Mesodermal cell (in vitro differentiated cells): ENCODE data around the gene JADE2.
"Not testable (repeated sequence)": the region's sequence is repeated elsewhere in the genome, so short reads cannot be mapped to it uniquely, and the experiment has no call there.

Experiments used
- H3K27ac ChIP-seq: 2 replicates; pipeline ENCODE4 v1.7.0; 2013; ENCODE audit warnings: mild to moderate bottlenecking, low read depth, low read length, moderate library complexity; ENCODE audit not compliant: severe bottlenecking
- H3K36me3 ChIP-seq: 2 replicates; pipeline ENCODE4 v1.7.1; 2013; ENCODE audit warnings: mild to moderate bottlenecking, low read length, moderate library complexity; ENCODE audit not compliant: control insufficient read depth, insufficient read depth
- H3K4me1 ChIP-seq: one replicate; pipeline ENCODE4 v1.7.1; 2013; ENCODE audit warnings: mild to moderate bottlenecking, low read length; ENCODE audit not compliant: insufficient read depth, control insufficient read depth, poor library complexity, severe bottlenecking
- H3K4me3 ChIP-seq: 2 replicates; pipeline ENCODE4 v1.7.0; 2013; ENCODE audit warnings: low read length, control low read depth, mild to moderate bottlenecking; ENCODE audit not compliant: insufficient read depth, poor library complexity, severe bottlenecking; ENCODE audit errors: extremely low read depth
- H3K9me3 ChIP-seq: 2 replicates; pipeline ENCODE4 v1.7.1; 2013; ENCODE audit warnings: mild to moderate bottlenecking, low read length, moderate library complexity; ENCODE audit not compliant: control insufficient read depth
- WGBS, 2 experiments: methylation state at CpG; one replicate each; pipeline ENCODE4 v1.1.5; 2013; ENCODE audit warnings: missing lambda C conversion rate in 2 of 2; ENCODE audit not compliant: insufficient coverage in 2 of 2; 5-methylcytosine and 5-hydroxymethylcytosine counted together

The JADE2 gene

DNA sequence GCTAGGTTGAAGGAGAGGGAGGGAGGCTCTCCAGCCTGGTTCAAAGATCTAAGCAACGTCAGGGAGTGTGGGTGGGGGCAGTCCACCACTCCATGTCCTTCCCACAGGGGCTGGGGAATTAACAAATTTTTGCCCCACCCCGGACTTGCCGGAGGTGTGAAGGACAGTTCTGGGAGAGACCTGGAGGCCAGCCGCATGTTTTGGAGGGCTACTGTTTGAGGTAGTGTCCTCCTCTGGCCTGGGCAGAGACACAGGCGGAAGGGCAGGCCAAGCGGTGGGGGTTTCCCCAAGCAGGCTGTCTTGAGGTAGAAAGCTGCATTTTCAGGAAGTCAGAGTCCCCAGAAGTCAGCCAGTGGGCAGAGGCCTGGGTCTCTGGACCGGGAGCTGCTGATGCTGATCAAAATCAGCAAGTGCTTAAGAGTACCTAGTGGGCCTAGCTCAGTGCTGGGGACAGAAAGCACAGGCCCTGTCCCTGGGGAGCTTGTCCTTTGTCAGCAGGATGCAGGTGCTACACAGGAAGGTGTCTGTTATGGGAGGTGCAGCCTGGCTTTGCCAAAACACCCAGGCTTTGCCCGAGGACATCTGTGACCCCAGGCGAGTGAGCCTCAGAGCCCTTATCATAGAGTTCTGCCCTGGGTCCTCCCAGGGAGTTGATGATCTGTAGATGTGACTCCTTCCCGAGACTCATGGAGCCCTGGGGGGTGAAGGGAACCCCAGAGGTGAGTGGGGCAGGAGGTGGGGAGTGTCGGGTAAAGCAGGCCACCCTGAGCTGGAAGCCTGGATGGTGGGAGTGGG is 18.5 kb downstream of the JADE2 start:
- Histone ChIP-seq H3K4me1 (peaks cover 4% of the 10 kb centered on the region), H3K9me3 (no peaks in the 10 kb centered on the region), H3K36me3 (peaks cover 3% of the 10 kb centered on the region), H3K4me3 (no peak overlapping the region), H3K27ac (no peak overlapping the region)
- 86 to 89% methylated on average over 8 to 10 of the region's 11 CpGs for WGBS, 2 experiments

DNA sequence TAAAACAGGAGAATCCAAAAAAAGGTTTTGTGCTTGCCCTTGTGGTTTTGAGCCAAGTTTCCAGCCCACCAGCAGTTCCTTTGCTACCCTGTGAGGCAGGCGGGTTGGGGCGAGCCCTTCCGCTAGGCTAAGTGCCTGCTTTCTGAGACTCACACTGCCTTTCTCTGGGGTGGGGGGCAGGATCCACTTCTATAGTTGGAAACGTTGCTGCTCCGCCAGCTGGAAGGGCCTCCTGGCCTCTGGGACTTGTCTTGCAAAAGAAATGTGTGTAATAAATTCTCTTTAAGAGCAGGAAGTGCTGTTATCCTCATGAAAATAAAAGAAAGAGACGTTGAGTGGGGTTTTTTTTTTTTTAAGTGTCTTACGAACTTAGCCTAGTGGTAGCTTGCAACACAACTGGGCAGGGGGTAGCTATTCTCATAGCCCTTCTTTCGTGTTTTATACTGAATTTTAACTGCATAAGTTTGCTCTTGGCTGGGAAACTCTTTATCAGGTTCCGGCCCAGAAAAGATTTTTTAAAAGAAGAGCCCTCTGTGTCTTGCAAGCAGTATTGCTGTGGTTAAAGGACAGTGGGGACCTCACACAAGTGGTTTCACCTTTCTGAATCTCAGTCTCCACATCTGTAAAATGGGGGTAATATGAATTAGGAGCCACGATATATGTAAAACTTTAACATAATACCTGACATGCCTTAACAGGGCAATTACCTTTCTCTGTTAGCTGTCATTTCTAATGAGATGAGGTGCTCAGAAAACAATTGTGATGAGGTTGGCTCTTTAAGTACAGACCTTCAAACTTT is 19.8 kb downstream of the JADE2 start:
- Histone ChIP-seq H3K27ac (no peak overlapping the region), H3K4me3 (no peak overlapping the region), H3K9me3 (no peaks in the 10 kb centered on the region), H3K36me3 (no peaks in the 10 kb centered on the region), H3K4me1 (no peaks in the 10 kb centered on the region)
- 89 to 91% methylated on average over 6 to 9 of the region's 10 CpGs for WGBS, 2 experiments

DNA sequence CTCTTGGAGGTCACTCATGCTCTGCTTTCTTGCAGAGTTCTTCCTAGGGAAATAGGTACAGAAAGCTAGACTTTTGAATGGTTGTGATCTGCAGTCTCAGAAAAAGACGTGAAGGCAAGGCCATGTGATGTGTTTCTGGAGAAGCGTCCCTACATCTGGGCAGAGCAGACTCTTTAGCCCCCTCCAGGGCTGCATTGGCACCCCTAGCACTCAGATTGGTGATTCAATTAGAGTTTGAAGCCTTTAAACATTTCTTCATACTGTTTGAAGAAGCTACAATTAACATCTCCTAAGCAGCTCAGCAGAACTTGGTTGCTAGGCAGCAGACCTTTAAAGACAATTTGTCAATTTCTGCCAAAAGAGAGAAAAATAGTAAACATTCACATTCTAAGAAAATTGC is 21.6 kb downstream of the JADE2 start:
- Histone ChIP-seq H3K27ac (no peak overlapping the region), H3K4me1 (peaks cover 4% of the 10 kb centered on the region), H3K9me3 (no peaks in the 10 kb centered on the region), H3K4me3 (no peak overlapping the region), H3K36me3 (no peaks in the 10 kb centered on the region)
- WGBS, 2 experiments = 89 to 94% methylated on average over 2 of the region's 2 CpGs

DNA sequence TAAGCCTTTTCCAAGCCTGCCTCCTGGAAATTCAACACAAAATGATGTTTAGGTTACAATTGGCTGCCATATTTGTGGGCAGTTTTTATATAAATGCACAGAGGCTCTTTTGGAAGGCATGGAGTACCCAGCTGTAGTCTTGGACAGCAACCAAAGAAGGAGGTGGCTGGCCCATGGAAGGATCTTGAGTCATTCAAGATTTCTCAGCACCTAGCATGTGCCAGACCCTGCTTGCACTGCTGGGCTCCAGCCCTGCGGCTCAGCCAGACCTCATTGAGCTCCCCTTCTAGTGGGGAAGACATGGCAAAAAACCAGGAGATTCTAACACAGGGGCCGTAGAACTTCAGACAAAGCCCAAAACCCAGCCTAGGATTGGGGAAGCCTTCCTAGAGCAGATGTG is 22.1 kb downstream of the JADE2 start:
- Histone ChIP-seq H3K36me3 (no peaks in the 10 kb centered on the region), H3K27ac (no peak overlapping the region), H3K4me1 (peaks cover 6% of the 10 kb centered on the region), H3K9me3 (no peaks in the 10 kb centered on the region), H3K4me3 (no peak overlapping the region)
- WGBS, 2 experiments = 86 to 88% methylated on average over 1 to 2 of the region's 2 CpGs

DNA sequence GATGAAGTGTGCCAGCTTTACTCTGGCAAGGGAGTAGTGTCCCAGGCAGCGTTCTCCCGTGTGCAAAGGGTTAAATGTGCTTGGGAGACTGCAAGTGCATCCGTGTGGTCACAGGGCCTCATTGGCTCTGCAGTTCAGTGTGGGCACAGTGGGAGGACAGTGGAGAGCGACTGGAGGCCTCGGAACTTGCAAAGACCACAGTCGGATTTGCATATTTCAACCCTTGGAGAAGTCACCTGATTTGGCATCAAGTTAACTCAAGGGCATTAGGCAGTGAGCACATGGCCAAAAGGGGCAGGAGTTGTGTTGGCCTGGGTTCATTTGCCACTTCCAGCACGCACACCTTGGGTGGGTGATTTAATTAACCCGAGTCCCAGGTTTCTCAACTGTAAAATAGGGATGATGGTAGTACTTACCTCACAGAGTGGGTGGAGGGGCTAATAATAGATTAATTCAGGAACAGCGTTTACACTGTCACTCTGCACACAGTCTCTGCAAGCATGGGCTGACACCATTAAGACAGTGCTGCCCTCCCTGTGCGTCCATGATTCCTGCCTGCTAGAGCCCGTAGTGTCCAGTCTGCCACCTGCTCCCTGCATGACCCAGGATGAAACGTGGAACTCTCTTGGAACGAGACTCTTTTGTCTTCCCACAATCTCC is 22.7 kb downstream of the JADE2 start:
- no peaks in the 10 kb centered on the region for H3K36me3 ChIP-seq
- 74 to 79% methylated on average over 10 to 13 of the region's 13 CpGs for WGBS, 2 experiments
- H3K27ac ChIP-seq = no peak overlapping the region
- no peaks in the 10 kb centered on the region for H3K9me3 ChIP-seq
- H3K4me3 ChIP-seq = no peak overlapping the region
- H3K4me1 ChIP-seq = peaks cover 6% of the 10 kb centered on the region

DNA sequence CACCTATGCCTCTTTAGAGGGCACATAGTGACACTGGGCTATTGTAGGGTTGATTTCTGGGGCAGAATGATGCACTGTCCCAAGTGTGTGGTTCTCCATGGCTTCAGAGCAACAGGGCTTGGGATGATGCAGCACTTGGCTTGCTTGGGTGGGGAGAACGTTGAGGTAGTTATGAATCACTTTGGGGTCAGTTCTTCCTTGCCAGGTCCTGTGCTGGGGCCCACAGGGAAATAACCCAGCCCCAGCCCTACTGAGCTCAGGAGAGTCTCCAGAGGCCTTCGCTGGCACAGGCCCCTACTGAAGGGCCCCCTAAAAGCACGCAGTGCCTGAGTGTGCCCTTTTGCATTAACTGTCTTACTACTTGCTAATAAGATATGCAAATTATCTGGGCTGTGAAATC is 24.2 kb downstream of the JADE2 start:
- H3K9me3 ChIP-seq = no peaks in the 10 kb centered on the region
- no peak overlapping the region for H3K4me3 ChIP-seq
- H3K27ac ChIP-seq = no peak overlapping the region
- WGBS, 2 experiments = 58 to 60% methylated on average over 3 of the region's 3 CpGs
- no peaks in the 10 kb centered on the region for H3K36me3 ChIP-seq
- peaks cover 6% of the 10 kb centered on the region for H3K4me1 ChIP-seq

DNA sequence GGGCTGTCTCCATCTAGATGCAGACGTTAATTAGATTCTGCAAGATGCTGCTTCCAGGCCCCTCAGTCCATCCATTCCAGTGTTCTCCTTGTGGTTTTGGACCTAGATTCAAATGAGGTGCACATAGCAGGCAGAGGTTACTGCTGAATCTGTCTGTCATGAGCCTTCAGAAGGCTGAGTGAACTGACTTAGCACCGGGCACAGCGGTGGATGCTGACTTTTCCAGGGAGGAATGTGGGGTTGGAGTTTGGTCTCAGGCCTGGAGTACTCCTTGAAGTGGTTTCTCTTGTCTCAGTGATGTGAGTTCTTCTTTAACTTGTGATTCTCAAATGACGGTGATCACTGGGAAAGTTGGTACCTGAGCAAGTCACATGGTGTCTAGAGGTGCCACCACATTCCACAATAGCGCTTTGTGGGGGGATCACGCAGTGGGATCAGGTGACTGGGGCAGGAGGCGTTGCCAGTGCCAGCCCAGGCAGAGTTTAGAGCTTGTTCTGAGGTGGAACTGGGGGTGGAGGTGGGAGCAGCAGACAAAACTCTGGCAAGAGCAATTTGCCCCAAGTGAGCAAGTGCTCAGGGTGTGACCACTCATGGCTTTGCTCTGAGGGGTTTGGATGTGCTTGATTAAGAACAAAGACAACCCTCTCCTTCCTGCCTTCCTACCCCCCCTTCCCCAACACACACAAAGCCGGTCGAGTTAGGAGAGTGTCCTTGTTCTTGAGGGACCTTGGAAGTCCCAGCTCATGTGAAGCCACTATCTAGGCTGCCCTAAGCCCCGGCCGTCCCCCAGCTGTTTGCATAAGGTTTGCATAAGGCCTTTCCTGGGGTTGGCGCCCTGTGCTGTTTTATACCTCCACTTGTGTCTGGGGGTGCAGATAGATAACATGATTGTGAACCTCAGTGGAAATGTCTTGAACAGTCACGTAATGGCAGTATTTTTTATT is 25.1 kb downstream of the JADE2 start:
- peaks cover 6% of the 10 kb centered on the region for H3K4me1 ChIP-seq
- WGBS, 2 experiments = 80 to 89% methylated on average over 8 to 11 of the region's 13 CpGs
- no peak overlapping the region for H3K27ac ChIP-seq
- H3K36me3 ChIP-seq = no peaks in the 10 kb centered on the region
- H3K4me3 ChIP-seq = no peak overlapping the region
- H3K9me3 ChIP-seq = no peaks in the 10 kb centered on the region

DNA sequence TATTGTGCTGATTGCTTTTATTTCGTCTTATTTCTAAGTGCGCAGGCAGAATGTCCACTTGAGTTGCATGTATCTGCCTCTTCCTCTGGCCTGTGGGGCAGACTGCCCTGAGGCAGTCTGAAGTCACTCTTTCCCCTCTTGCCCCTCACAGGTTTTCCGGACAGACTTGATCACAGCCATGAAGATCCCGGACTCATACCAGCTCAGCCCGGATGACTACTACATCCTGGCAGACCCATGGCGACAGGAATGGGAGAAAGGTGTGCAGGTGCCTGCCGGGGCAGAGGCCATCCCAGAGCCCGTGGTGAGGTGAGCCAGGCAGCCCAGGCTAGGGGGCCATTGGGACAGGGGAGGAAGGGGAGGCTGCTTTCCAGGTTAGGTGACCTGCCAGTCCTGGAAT is 26.4 kb downstream of the JADE2 start:
- Histone ChIP-seq H3K36me3 (no peaks in the 10 kb centered on the region), H3K4me1 (peaks cover 13% of the 10 kb centered on the region), H3K27ac (no peak overlapping the region), H3K4me3 (no peak overlapping the region), H3K9me3 (no peaks in the 10 kb centered on the region)
- WGBS, 2 experiments = 78 to 88% methylated on average over 2 to 7 of the region's 8 CpGs

DNA sequence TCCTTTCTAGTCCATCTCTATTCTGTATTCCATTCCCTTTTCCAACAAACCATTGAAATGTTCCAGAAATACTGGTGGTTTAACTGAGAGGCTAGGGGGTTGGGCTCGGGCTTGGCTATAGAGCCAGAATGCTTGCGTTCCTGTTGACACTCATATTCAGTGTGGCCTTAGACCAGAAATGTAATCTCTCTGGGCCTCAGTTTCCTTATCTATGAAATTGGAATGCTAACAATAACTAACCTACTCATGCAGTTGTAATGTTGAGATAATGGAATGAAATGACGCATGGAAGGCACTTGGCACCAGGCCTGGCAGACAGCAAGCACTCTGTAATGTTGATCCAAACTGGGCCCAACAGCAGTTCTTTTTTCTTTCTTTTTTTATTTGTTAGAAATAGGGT is 26.8 kb downstream of the JADE2 start:
- no peaks in the 10 kb centered on the region for H3K36me3 ChIP-seq
- no peak overlapping the region for H3K27ac ChIP-seq
- no CpG with 5 or more reads among the region's 3 CpGs for WGBS, 2 experiments
- H3K4me3 ChIP-seq = no peak overlapping the region
- H3K4me1 ChIP-seq = peaks cover 13% of the 10 kb centered on the region
- H3K9me3 ChIP-seq = no peaks in the 10 kb centered on the region

DNA sequence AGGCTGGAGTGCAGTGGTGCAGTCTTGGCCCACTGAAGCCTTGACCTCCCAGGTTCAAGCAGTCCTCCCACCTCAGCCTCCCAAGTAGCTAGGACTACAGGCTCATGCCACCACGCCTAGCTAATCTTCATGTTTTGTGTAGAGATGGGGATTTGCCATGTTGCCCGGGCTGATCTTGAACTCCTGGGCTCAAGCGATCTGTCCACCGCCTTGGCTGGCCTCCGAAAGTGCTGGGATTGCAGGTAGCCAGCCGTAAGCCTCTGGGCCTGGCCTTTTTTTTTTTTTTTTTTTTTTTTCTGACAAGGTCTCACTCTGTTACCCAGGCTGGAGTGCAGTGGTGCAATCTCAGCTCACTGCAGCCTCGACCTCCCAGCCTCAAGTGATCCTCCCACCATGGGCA is 27.2 kb downstream of the JADE2 start:
- H3K36me3 ChIP-seq, H3K9me3 ChIP-seq, H3K27ac ChIP-seq, H3K4me3 ChIP-seq: not testable (repeated sequence)
- 93 to 96% methylated on average over 5 to 6 of the region's 7 CpGs for whole genome bisulfite sequencing, 2 experiments
- H3K4me1 ChIP-seq = peaks cover 13% of the 10 kb centered on the region
